GM19372 (cell line): Measurements from ENCODE around the gene SMIM1.

Experiments
- ATAC-seq: cut with Tn5 transposase; IDR thresholded peaks from one replicate; pipeline ENCODE4 v1.9.1; 2021; ENCODE audit warnings: mild to moderate bottlenecking, low read depth, moderate library complexity; ENCODE audit not compliant: unreplicated experiment

SMIM1 gene

DNA sequence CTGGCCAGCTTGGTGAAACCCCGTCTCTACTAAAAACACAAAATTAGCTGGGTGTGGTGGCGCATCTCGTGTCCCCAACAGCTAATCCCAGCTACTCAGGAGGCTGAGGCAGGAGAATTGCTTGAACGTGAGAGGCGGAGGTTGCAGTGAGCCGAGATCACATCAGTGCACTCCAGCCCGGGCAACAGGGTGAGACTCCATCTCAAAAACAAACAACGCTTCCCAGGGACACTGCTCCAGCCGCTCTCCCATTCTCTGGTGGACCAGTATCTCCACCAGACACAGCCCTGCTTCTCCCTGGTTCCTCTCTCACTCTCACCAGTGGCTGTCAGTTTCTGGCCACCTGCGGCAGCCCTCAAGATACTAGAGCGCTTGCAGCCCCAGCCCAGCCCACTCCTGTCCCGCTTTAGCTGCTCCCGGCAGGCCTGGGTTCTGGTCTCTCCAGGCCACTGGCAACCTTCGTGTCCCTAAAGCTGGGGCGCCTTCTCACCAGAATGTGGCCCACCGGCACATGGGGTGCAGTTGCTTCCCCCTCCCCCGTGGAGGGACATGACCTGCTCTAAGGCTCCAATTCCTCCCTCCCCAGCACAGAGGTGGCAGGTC, 44.7 kb downstream of the SMIM1 start:
- no peak for ATAC-seq

DNA sequence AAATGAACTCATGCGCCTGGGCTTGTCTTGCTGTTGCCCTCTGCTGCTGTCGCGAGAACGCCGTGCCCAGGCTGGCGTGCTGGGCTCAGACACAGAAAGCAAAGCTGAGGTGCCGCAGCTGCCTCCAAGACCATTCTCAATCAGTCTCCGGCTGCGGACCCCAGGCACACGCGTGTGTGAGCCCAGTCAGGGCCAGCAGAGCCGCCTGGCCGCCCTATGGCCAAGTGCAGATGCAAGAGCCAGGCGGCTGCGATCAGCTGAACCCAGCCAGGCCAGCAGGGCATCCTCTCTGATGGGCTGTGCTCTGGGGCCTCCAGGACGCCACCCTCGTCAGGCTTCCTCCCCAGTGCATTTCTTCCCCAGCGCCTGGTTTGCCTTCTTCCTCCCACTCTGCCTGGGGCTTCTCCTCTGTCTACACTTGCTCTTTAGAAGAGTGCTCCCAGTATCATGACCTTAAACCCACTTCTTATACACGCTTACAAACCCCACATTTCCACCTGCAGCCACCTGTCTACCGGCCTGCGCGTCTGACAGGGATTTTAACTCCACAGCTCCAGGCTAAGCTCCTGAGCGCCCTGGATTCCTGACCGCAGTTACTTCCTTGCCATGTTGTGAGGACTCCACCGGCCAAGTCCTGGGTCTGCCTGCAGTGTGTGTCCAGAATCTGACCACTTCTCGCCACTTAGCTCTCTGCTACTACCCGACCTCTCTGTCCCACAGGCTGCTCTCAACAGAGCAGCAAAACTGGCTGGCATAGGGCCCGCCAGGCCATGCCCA, 45.5 kb downstream of the SMIM1 start:
- no peak for ATAC-seq

- no peak for ATAC-seq
These were observed 47.2 kb downstream of the SMIM1 start for GRCh38 chr1:3819771-3820200.

GRCh38 chr1:3820316-3820715, 47.8 kb downstream of the SMIM1 start:
- no peak for ATAC-seq

- ATAC-seq: no peak
These were observed 48.5 kb downstream of the SMIM1 start for GRCh38 chr1:3821004-3821403.

GRCh38 chr1:3821447-3821846, 48.9 kb downstream of the SMIM1 start:
- no peak for ATAC-seq

GRCh38 chr1:3821908-3822307, 49.4 kb downstream of the SMIM1 start:
- ATAC-seq: no peak

DNA sequence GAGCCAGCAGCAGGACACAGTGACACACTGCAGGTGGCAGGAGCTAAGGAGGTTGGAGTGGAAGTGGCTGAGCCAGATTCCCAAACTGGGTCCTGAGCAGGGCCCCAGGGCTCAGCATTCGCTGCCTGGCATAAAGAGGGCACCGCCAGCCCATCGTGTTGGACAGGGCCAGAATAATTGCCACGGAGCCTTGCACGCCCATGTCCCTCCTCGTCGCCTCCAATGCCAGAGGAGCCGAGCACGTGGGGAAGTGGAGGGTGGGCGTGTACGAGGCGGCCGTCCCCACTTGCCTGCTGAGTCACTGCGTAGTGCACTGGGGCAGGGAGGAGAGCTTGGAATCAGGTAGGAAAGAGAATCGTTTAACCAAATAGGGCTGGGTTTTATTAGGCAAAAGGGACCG, 49.9 kb downstream of the SMIM1 start:
- no peak for ATAC-seq

DNA sequence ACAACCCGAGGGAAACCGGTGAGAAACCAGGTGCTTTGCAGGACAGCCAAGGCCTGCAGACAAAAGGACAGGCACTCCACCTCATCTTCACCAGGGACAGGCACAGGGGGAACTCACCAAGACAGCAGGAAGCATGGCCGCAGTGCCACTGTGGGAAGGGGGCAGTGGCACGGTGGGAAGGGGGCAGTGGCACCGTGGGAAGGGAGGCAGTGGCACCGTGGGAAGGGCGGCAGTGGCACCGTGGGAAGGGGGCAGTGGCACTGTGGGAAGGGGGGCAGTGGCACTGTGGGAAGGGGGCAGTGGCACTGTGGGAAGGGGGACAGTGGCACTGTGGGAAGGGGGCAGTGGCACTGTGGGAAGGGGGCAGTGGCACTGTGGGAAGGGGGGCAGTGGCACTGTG, 52.1 kb downstream of the SMIM1 start:
- ATAC-seq: no peak

DNA sequence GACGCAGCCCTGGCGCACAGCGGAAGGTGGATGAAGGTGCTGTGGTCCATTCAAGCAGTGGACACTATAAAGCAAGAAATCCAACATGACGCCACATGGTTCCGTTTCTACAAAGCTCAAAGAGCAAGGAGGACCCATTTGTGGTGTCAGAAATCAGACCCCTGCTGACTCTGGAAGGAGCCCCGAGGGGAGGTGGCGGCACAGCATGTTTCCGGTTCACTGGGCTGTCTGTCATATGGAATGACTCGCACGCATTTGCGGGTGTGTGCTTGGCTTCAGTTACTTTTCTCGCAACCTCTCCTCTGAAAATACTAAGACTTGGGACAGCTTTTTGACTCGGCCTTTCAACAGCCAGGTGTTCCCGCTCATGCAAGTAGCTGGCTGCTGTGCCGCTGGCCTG, 52.8 kb downstream of the SMIM1 start:
- ATAC-seq: no peak
